Left lung (tissue), 10 donors: ENCODE data around the gene LRFN4. TPM values are rescaled to one million over a fixed set of nuclear protein-coding genes. Genes with fewer than 3 reads are reported as not detected.

Experiments
- ATAC-seq: fragments of 200-7000 bp; cut with Tn5 transposase; one replicate; pipeline ENCODE4 v1.9.1; 2020; ENCODE audit warnings: moderate library complexity
- DNase-seq, 4 donors: peaks; one replicate each; pipeline ENCODE4 v3.0.0-alpha.2; 2013 to 2020
- H3K27ac ChIP-seq, 2 donors: fragments of 200-600 bp; sonication (generic) in 1 of 2; one replicate each; pipeline versions ENCODE4 v1.5.0 to v1.8.0; 2020 to 2021
- H3K27me3 ChIP-seq, 2 donors: fragments of 200-600 bp; sonication (generic) in 1 of 2; one replicate each; pipeline versions ENCODE4 v1.5.0 to v1.8.0; 2020 to 2021
- H3K36me3 ChIP-seq, 2 donors: fragments of 200-600 bp; sonication (generic) in 1 of 2; one replicate each; pipeline versions ENCODE4 v1.5.0 to v1.8.0; 2020 to 2021
- H3K4me1 ChIP-seq, 2 donors: fragments of 200-600 bp; one replicate each; pipeline ENCODE4 v1.8.0; 2021
- H3K4me3 ChIP-seq, 2 donors: fragments of 200-600 bp; sonication (generic) in 1 of 2; one replicate each; pipeline versions ENCODE4 v1.5.0 to v1.8.0; 2020 to 2021; ENCODE audit warnings: mild to moderate bottlenecking in 1 of 2
- H3K9me3 ChIP-seq, 2 donors: fragments of 200-600 bp; sonication (generic) in 1 of 2; one replicate each; pipeline versions ENCODE4 v1.5.0 to v1.8.0; 2020 to 2021
- intact Hi-C, 2 donors: fragments of 100-400 bp; cut with DNase I; formaldehyde crosslinking; loops; one replicate each; pipeline versions ENCODE4 v1.11.2 to v1.14.2; 2022
- polyA plus RNA-seq, 6 donors: library from polyadenylated mRNA; unstranded; fragments of 120-200 nt; gene quantifications; one replicate each; pipeline ENCODE4 v1.2.1, GENCODE V29; 2013; ENCODE audit not compliant: insufficient read length in 6 of 6
- total RNA-seq, 2 donors: library from RNA; stranded (reverse); fragmentation: NEBNext Ultra II Directional; extraction: Animal tissue kit (Norgen Biotek cat#: 25700); gene quantifications; one replicate each; pipeline ENCODE4 v1.2.1, GENCODE V29; 2021
- TF ChIP-seq, protein P1 (sequence below), 2 donors: fragments of 200-600 bp; sonication (generic) in 1 of 2; IDR thresholded peaks; one replicate each; pipeline versions ENCODE4 v1.5.0 to v1.8.0; 2021; ENCODE audit warnings: antibody characterized with exemption in 2 of 2
- donor health status: DM: no; HTN: yes; CAD: no.
- donor health status: DM: no; HTN: no; CAD: no.

LRFN4 gene
- total and polyA plus RNA-seq, 8 donors = 6.1 to 21.1 (median 11.9) TPM

DNA sequence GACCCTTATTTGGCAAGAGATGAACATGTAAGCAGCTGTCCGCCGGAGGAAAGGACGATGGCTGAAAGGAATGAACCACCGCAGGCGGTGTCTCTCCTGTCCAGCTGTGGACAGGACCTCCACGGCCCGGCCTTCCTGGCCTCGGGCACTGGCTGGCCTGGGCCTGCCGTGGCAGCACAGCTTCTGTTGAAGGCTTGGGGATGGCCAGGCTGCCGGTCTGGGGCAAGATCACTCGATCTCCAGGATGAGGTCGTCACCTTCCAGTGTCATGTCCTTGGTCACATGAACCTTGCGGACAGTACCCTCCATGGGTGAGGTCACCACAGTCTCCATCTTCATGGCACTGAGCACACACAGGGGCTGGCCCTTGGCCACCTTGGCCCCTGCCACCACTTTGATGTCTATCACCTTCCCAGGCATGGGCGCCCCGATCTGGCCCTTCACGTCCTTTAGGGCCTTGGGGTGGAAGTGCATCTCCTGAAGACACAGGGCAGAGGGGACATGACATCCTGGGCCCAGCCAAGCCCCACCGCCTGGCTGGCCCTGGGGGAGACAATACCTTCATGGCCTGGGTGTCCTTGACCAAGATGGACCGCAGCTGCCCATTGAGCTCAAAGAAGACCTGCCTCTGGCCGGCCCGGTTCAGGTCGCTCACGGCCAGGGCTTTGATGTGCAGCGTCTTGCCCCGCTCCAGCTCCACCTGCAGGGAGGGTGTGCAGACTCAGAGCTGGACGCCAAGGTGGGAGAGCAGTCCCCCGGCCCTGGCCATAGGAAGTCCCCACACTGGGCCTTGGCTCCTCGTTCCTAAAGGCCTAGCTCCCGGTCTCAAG, 8.0 kb upstream of the LRFN4 start:
- DNase-seq (no peak), ATAC-seq (no peak)
- TF ChIP-seq, protein P1, sequence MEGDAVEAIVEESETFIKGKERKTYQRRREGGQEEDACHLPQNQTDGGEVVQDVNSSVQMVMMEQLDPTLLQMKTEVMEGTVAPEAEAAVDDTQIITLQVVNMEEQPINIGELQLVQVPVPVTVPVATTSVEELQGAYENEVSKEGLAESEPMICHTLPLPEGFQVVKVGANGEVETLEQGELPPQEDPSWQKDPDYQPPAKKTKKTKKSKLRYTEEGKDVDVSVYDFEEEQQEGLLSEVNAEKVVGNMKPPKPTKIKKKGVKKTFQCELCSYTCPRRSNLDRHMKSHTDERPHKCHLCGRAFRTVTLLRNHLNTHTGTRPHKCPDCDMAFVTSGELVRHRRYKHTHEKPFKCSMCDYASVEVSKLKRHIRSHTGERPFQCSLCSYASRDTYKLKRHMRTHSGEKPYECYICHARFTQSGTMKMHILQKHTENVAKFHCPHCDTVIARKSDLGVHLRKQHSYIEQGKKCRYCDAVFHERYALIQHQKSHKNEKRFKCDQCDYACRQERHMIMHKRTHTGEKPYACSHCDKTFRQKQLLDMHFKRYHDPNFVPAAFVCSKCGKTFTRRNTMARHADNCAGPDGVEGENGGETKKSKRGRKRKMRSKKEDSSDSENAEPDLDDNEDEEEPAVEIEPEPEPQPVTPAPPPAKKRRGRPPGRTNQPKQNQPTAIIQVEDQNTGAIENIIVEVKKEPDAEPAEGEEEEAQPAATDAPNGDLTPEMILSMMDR (IDR thresholded peaks at IDR 0.05) = no peak
- Histone ChIP-seq H3K4me3 (no peak overlapping the region), H3K27me3 (no peaks in the 10 kb centered on the region), H3K27ac (no peak overlapping the region), H3K9me3 (no peaks in the 10 kb centered on the region), H3K36me3 (peaks cover 0 to 46% of the 10 kb centered on the region in 2 donors), H3K4me1 (peaks cover 6 to 14% of the 10 kb centered on the region in 2 donors)
- intact Hi-C loops = no loop called here

DNA sequence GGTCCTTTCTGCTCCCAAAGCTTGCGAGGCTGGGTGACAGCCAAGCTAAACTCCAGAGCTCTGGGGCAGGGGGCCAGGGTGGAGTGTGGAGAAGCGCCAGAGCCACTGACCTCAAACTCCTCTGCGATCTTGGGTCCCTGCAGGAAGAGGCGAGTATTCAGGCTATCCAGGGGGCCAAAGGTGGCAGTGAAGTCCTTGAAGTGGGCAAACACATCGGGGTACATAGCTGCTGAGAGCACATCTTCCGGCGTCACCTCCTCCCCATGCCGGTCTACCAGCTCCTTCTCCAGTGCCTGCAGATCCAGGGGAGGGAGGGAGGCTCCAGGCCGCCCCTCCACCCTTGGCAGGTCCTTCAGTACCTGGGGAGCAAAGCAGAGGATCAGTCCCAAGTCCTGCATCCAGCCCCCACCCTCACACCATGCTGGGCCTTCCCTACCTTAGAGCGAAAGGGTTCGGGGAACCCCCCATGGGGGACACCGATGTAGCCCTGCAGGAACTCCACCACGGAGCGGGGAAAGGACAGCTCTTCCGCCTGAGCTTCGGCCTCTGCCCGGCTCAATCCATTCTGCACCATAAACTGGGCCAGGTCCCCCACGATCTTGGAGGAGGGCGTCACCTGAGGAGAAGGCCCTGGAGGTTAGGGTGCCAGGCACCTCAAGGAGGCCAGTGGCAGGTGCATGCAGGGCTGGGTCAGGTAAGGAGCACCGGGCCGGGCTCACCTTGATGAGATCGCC, 7.2 kb upstream of the LRFN4 start:
- no peaks in the 10 kb centered on the region for H3K9me3 ChIP-seq
- H3K27ac ChIP-seq = no peak overlapping the region
- H3K27me3 ChIP-seq = no peaks in the 10 kb centered on the region
- intact Hi-C loops = no loop called here
- TF ChIP-seq, protein P1 (IDR thresholded peaks at IDR 0.05) = no peak
- no peak for ATAC-seq
- H3K36me3 ChIP-seq = peaks cover 0 to 46% of the 10 kb centered on the region in 2 donors
- no peak for DNase-seq
- peaks cover 0 to 6% of the 10 kb centered on the region in 2 donors for H3K4me1 ChIP-seq
- H3K4me3 ChIP-seq = no peak overlapping the region

DNA sequence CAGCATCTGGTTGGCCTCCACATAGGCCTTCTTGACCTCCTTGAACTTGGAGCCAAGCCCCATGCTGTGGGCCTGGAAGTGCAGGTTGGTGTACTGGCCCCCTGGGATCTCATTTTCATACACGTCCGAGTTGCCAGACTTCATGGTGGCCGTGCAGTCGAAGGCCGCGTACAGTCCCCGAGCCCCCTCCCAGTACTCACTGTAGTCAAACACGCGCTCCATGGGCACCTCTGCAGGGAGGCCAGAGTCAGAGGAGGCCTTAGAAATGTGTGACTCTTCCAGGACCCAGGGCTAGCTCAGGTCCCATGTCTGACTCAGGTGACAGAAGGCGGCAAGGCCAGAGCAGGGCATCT, 6.7 kb upstream of the LRFN4 start:
- DNase-seq (no peak), ATAC-seq (no peak)
- H3K9me3 ChIP-seq = no peaks in the 10 kb centered on the region
- H3K4me1 ChIP-seq = peaks cover 0 to 2% of the 10 kb centered on the region in 2 donors
- intact Hi-C loops = no loop called here
- no peaks in the 10 kb centered on the region for H3K27me3 ChIP-seq
- TF ChIP-seq, protein P1 (IDR thresholded peaks at IDR 0.05) = no peak
- no peak overlapping the region for H3K4me3 ChIP-seq
- H3K36me3 ChIP-seq = peaks cover 0 to 40% of the 10 kb centered on the region in 2 donors
- no peak overlapping the region for H3K27ac ChIP-seq

DNA sequence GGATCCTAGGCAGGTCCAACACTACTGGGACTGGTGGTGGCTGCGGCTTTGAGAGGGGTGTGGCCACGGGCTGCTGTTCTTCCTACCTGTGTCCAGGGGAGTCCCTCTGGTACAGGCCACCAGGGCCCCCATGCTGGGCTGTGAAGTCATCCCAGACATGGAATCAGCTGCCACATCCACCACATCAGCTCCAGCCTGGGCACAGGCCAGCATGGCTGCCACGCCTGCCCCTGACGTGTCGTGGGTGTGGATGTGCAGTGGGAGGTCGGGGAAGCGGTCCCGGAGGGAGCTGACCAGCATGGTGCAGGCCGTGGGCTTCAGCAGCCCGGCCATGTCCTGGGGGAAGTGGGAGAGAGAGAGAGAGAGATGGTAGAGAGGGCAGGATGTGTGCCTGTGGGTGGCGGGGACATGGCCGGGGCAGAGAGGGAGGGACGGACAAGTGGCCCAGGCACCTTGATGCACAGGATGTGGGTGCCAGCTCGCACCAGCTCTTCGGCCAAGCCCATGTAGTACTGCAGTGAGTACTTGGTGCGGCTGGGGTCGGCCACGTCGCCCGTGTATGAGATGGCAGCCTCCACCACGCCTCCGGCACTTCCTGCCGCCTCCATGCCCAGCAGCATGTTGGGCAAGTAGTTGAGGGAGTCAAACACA, 6.2 kb upstream of the LRFN4 start:
- DNase-seq = no peak
- ATAC-seq = no peak
- Histone ChIP-seq H3K36me3 (peaks cover 0 to 35% of the 10 kb centered on the region in 2 donors), H3K27ac (no peak overlapping the region), H3K4me1 (peaks cover 4 to 6% of the 10 kb centered on the region in 2 donors), H3K9me3 (no peaks in the 10 kb centered on the region), H3K4me3 (no peak overlapping the region), H3K27me3 (no peaks in the 10 kb centered on the region)
- TF ChIP-seq, protein P1 (IDR thresholded peaks at IDR 0.05) = no peak
- intact Hi-C loops = no loop called here

DNA sequence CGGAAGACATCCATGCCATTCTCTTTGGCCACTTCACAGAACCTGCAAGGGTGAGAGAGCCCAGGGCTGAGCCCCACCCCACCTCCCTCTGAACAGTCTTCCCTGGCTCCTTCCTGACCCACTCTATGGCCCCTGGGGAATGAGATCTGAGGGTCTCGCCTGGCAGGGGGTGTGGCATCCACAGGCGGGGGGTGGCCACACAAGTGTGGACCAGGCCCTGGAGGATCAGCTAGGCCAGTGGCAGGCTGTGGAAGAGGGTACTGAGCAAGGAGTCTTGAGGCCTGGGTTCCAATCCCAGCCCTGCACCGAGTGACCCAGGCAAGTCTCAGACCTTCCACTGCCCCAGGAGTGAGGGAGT, 5.6 kb upstream of the LRFN4 start:
- peaks cover 0 to 30% of the 10 kb centered on the region in 2 donors for H3K36me3 ChIP-seq
- H3K4me3 ChIP-seq = no peak overlapping the region
- TF ChIP-seq, protein P1 (IDR thresholded peaks at IDR 0.05) = no peak
- ATAC-seq (no peak), DNase-seq (no peak)
- H3K27ac ChIP-seq = no peak overlapping the region
- H3K27me3 ChIP-seq = no peaks in the 10 kb centered on the region
- H3K9me3 ChIP-seq = no peaks in the 10 kb centered on the region
- H3K4me1 ChIP-seq = peaks cover 4 to 8% of the 10 kb centered on the region in 2 donors
- intact Hi-C loops = no loop called here
